GM12878 (cell line): ENCODE results near the gene PIGV. TPM values are rescaled to one million over a fixed set of nuclear protein-coding genes. Genes with fewer than 3 reads are reported as not detected.

Source experiments
- ATAC-seq: fragments of 200-7000 bp; cut with Tn5 transposase; 3 replicates; pipeline ENCODE4 v1.9.1; 2020; ENCODE audit warnings: mild to moderate bottlenecking, moderate library complexity
- BruUV-seq: library from RNA; stranded (reverse); fragments of 400-500 nt; replicated peaks from 2 replicates; lab custom pipeline; 2021; lab: Mats Ljungman, UMichigan
- CTCF ChIA-PET: fragments of 300-600 bp; sonication (Branson Sonifier 250); formaldehyde crosslinking; extraction: SDS; loops from one replicate; lab custom pipeline; 2021; ENCODE audit warnings: inconsistent platforms; lab: Yijun Ruan, JAX
- POLR2A ChIA-PET: fragments of 350-600 bp; formaldehyde crosslinking; extraction: SDS; loops from one replicate; lab custom pipeline; 2021; ENCODE audit warnings: inconsistent platforms; lab: Charles Lee
- RAD21 ChIA-PET: fragments of 300-600 bp; sonication (Branson Sonifier 250); formaldehyde crosslinking; loops from one replicate; lab custom pipeline; 2023; ENCODE audit warnings: antibody characterized with exemption; ENCODE audit not compliant: unreplicated experiment; lab: Charles Lee
- SMC1A ChIA-PET: fragments of 300-600 bp; sonication (Branson Sonifier 250); formaldehyde crosslinking; loops from one replicate; lab custom pipeline; 2023; ENCODE audit not compliant: unreplicated experiment, uncharacterized antibody; lab: Charles Lee
- DNase-seq: peaks from one replicate; pipeline ENCODE4 v3.0.0-alpha.2; 2011; ENCODE audit warnings: low read depth, low spot score
- FAIRE-seq: peaks from 3 replicates; lab custom pipeline; 2011; peaks lifted over from hg19 to GRCh38; lab: Jason Lieb, UNC
- H2AFZ ChIP-seq: 2 replicates; pipeline ENCODE4 v1.6.0; 2011; ENCODE audit warnings: low read depth, low read length, control low read depth; ENCODE audit not compliant: control insufficient read depth
- H3K27ac ChIP-seq: 2 replicates; pipeline ENCODE4 v1.5.1; 2011; ENCODE audit warnings: control low read depth; ENCODE audit not compliant: control insufficient read depth, insufficient read depth
- H3K27me3 ChIP-seq, 2 experiments: replicated peaks in 1 of 2; 2 replicates each; pipeline versions ENCODE4 v1.6.0 to v1.6.1; 2011; ENCODE audit warnings: low read length in 1 of 2; ENCODE audit not compliant: control insufficient read depth in 2 of 2, insufficient read depth in 2 of 2
- H3K36me3 ChIP-seq, 2 experiments: 2 replicates each; pipeline ENCODE4 v1.5.1; 2011; ENCODE audit warnings: low read length in 1 of 2; ENCODE audit not compliant: control insufficient read depth in 2 of 2, insufficient read depth in 2 of 2
- H3K4me1 ChIP-seq: 2 replicates; pipeline ENCODE4 v1.6.1; 2011; ENCODE audit warnings: mild to moderate bottlenecking, low read length, moderate library complexity, mixed read lengths; ENCODE audit not compliant: control insufficient read depth, insufficient read depth
- H3K4me2 ChIP-seq: 2 replicates; pipeline ENCODE4 v1.6.0; 2011; ENCODE audit warnings: control low read depth; ENCODE audit not compliant: control insufficient read depth, insufficient read depth
- H3K4me3 ChIP-seq: fragments of 200-600 bp; sonication (generic); 2 replicates; pipeline ENCODE4 v1.5.1; 2016
- H3K79me2 ChIP-seq: 2 replicates; pipeline ENCODE4 v1.6.0; 2011; ENCODE audit warnings: low read length; ENCODE audit not compliant: control insufficient read depth, insufficient read depth
- H3K9ac ChIP-seq: 2 replicates; pipeline ENCODE4 v1.8.0; 2011; ENCODE audit warnings: low read length, control low read depth, mixed read lengths; ENCODE audit not compliant: control insufficient read depth, insufficient read depth
- H3K9me3 ChIP-seq: replicated peaks from 3 replicates; pipeline ENCODE4 v1.5.1; 2011; ENCODE audit warnings: mild to moderate bottlenecking, low read length; ENCODE audit not compliant: control insufficient read depth, insufficient read depth
- H4K20me1 ChIP-seq: 2 replicates; pipeline ENCODE4 v1.6.0; 2011; ENCODE audit not compliant: control insufficient read depth, insufficient read depth
- CEBPB ChIP-seq, 2 experiments: fragments of 150-350 bp in 1 of 2; IDR thresholded peaks; 2 replicates each; pipeline ENCODE4 v1.6.1; 2012 to 2014; ENCODE audit warnings: low read depth in 2 of 2, low read length in 2 of 2, borderline replicate concordance in 1 of 2, inconsistent platforms in 1 of 2
- HCFC1 ChIP-seq: fragments of 150-350 bp; IDR thresholded peaks from 2 replicates; pipeline ENCODE4 v1.6.1; 2014; ENCODE audit warnings: low read length
- IKZF2 ChIP-seq, 2 experiments: fragments of 450-650 bp; IDR thresholded peaks; 2 replicates each; pipeline ENCODE4 v1.6.1; 2017; ENCODE audit warnings: mild to moderate bottlenecking in 2 of 2, moderate library complexity in 2 of 2
- NFYA ChIP-seq: IDR thresholded peaks from 2 replicates; pipeline ENCODE4 v1.6.1; 2011; ENCODE audit warnings: low read depth, mild to moderate bottlenecking, low read length, improper control_type of control experiment, borderline replicate concordance
- NR2C2 ChIP-seq: IDR thresholded peaks from 2 replicates; pipeline ENCODE4 v1.6.1; 2011; ENCODE audit warnings: borderline replicate concordance, low read depth; ENCODE audit not compliant: control insufficient read depth, insufficient read length
- PML ChIP-seq: IDR thresholded peaks from 2 replicates; pipeline ENCODE4 v1.6.1; 2012; ENCODE audit warnings: low read length, inconsistent platforms
- POLR2AphosphoS2 ChIP-seq: IDR thresholded peaks from 2 replicates; pipeline ENCODE4 v1.6.1; 2011; ENCODE audit warnings: low read depth, mild to moderate bottlenecking, low read length, improper control_type of control experiment, moderate library complexity
- POLR2AphosphoS5 ChIP-seq: IDR thresholded peaks from 2 replicates; pipeline ENCODE4 v1.6.1; 2011; ENCODE audit warnings: mild to moderate bottlenecking, low read length, inconsistent platforms
- YY1 ChIP-seq: IDR thresholded peaks from 2 replicates; pipeline ENCODE4 v1.6.1; 2011; ENCODE audit warnings: low read depth, mild to moderate bottlenecking, low read length
- ZNF384 ChIP-seq: IDR thresholded peaks from 2 replicates; pipeline ENCODE4 v1.6.1; 2012; ENCODE audit warnings: low read depth, mild to moderate bottlenecking, low read length, improper control_type of control experiment, borderline replicate concordance
- ZSCAN29 ChIP-seq: fragments of 450-650 bp; IDR thresholded peaks from 2 replicates; pipeline ENCODE4 v1.6.1; 2017; ENCODE audit warnings: mild to moderate bottlenecking, moderate library complexity
- WGBS: methylation state at CpG from one replicate; pipeline ENCODE4 v1.1.6; 2016; ENCODE audit warnings: low lambda C conversion rate; ENCODE audit not compliant: insufficient replicate concordance, insufficient coverage; ENCODE audit errors: missing lambda C conversion rate; 5-methylcytosine and 5-hydroxymethylcytosine counted together
- in situ Hi-C: fragments of 300-500 bp; cut with MboI; formaldehyde crosslinking; loops from 9 replicates; pipeline ENCODE4 v1.14.3; 2018; ENCODE audit warnings: mixed read lengths
- intact Hi-C: fragments of 100-400 bp; cut with micrococcal nuclease; formaldehyde crosslinking; loops from one replicate; pipeline ENCODE4 v1.14.2; 2022; ENCODE audit not compliant: unreplicated experiment
- polyA plus RNA-seq, 11 experiments: library from polyadenylated mRNA; depleted of rRNA in 4 of 11; unstranded in 6 of 11; stranded (reverse) in 5 of 11; fragments of >200 nt; fragmentation: Nextera tagmentation in 4 of 11; fragmentation: Illumina TruSeq in 1 of 11; extraction: Ambion mirVana in 4 of 11; extraction: Trizol in 1 of 11; gene quantifications; 1 replicate in 1 of 11; 2 replicates in 10 of 11; pipeline versions ENCODE4 v1.2.1 to v1.2.3, GENCODE V29; 2011 to 2016; ENCODE audit warnings: inconsistent platforms in 2 of 11, missing spikeins in 2 of 11, low read depth in 1 of 11
- total RNA-seq, 4 experiments: library from RNA; depleted of rRNA in 3 of 4; stranded (reverse); fragments of >200 nt in 3 of 4; fragmentation: Illumina TruSeq in 1 of 4; extraction: Trizol in 1 of 4; gene quantifications; 2 replicates each; pipeline versions ENCODE4 v1.2.1 to v1.2.3, GENCODE V29; 2013 to 2021
- TF ChIP-seq, protein P1 (sequence below): fragments of 450-650 bp; IDR thresholded peaks from 2 replicates; pipeline ENCODE4 v1.6.1; 2017; ENCODE audit warnings: mild to moderate bottlenecking, low read depth, inconsistent platforms; ENCODE audit not compliant: poor library complexity, severe bottlenecking
- TF ChIP-seq, protein P2 (sequence below): fragments of 450-650 bp; IDR thresholded peaks from 2 replicates; pipeline ENCODE4 v1.6.1; 2017; ENCODE audit warnings: antibody characterized with exemption, mild to moderate bottlenecking, moderate library complexity
- TF ChIP-seq, protein P3 (sequence below): fragments of 450-650 bp; IDR thresholded peaks from 2 replicates; pipeline ENCODE4 v1.6.1; 2017; ENCODE audit warnings: borderline replicate concordance

PIGV gene
- total and polyA plus RNA-seq, 10 of the 15 experiments (the other 5 are each of a cell fraction or from before 2014, with no cell fraction given) = 8.8 to 18.1 (median 11.9) TPM

DNA sequence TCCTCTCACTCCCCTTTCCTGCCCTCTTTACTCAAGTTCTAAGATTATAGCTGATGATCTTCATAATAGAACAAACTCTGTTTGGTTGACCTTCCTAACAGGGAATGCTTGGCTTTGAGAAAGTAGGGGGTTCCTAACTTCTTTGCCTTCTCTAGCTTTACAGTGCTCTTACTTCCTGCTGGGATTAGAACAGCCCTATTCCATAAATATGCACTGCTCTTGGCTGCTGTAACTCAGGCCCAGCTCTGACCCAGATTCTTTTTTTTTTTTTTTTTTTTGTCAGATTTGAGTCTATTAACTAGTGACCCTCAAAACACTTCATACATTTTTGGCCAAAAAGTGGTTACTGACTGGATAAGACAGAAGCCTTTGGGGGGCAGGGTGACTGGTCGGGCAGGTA is 39.4 kb upstream of the PIGV start (continued):
- TF ChIP-seq HCFC1 (no peak), PML (no peak), NFYA (no peak)
- TF ChIP-seq, protein P1, sequence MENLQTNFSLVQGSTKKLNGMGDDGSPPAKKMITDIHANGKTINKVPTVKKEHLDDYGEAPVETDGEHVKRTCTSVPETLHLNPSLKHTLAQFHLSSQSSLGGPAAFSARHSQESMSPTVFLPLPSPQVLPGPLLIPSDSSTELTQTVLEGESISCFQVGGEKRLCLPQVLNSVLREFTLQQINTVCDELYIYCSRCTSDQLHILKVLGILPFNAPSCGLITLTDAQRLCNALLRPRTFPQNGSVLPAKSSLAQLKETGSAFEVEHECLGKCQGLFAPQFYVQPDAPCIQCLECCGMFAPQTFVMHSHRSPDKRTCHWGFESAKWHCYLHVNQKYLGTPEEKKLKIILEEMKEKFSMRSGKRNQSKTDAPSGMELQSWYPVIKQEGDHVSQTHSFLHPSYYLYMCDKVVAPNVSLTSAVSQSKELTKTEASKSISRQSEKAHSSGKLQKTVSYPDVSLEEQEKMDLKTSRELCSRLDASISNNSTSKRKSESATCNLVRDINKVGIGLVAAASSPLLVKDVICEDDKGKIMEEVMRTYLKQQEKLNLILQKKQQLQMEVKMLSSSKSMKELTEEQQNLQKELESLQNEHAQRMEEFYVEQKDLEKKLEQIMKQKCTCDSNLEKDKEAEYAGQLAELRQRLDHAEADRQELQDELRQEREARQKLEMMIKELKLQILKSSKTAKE = no peak
- TF ChIP-seq, protein P2, sequence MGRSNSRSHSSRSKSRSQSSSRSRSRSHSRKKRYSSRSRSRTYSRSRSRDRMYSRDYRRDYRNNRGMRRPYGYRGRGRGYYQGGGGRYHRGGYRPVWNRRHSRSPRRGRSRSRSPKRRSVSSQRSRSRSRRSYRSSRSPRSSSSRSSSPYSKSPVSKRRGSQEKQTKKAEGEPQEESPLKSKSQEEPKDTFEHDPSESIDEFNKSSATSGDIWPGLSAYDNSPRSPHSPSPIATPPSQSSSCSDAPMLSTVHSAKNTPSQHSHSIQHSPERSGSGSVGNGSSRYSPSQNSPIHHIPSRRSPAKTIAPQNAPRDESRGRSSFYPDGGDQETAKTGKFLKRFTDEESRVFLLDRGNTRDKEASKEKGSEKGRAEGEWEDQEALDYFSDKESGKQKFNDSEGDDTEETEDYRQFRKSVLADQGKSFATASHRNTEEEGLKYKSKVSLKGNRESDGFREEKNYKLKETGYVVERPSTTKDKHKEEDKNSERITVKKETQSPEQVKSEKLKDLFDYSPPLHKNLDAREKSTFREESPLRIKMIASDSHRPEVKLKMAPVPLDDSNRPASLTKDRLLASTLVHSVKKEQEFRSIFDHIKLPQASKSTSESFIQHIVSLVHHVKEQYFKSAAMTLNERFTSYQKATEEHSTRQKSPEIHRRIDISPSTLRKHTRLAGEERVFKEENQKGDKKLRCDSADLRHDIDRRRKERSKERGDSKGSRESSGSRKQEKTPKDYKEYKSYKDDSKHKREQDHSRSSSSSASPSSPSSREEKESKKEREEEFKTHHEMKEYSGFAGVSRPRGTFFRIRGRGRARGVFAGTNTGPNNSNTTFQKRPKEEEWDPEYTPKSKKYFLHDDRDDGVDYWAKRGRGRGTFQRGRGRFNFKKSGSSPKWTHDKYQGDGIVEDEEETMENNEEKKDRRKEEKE = no peak

DNA sequence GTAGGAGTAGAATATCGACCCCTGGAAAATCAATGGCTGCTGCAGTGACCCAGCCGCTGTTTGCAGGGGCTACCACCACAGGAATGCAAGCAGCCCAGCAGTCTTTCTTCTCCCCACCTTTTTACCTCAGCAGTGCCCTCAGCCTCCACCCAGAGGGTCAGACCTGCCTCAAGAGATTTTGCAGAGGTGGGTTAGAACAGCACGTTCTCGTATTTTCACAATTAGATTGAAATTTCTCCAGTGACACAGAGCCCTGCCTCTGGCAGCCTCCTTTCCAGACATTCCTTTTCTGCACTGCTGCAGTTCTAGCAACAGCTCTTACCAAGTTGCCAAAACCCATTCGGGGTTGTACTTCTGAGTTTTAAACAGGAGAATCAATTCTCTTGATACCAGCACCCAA is 38.3 kb upstream of the PIGV start:
- no TSS peak for BruUV-seq
- Histone ChIP-seq H3K9ac (no peak overlapping the region), H3K27me3 (no peaks in the 10 kb centered on the region), H3K79me2 (peaks cover 50% of the 10 kb centered on the region), H3K9me3 (no peaks in the 10 kb centered on the region), H3K36me3 (peaks cover 29 to 54% of the 10 kb centered on the region in 2 experiments), H3K4me1 (peaks cover 9% of the 10 kb centered on the region), H3K4me2 (no peak overlapping the region), H4K20me1 (0 out of 2 replicates have a peak, but pooled peaks cover 5% of the 10 kb centered on the region), H3K4me3 (no peak overlapping the region), H2AFZ (no peak overlapping the region), H3K27ac (no peak overlapping the region)
- TF ChIP-seq, protein P3, sequence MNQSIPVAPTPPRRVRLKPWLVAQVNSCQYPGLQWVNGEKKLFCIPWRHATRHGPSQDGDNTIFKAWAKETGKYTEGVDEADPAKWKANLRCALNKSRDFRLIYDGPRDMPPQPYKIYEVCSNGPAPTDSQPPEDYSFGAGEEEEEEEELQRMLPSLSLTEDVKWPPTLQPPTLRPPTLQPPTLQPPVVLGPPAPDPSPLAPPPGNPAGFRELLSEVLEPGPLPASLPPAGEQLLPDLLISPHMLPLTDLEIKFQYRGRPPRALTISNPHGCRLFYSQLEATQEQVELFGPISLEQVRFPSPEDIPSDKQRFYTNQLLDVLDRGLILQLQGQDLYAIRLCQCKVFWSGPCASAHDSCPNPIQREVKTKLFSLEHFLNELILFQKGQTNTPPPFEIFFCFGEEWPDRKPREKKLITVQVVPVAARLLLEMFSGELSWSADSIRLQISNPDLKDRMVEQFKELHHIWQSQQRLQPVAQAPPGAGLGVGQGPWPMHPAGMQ = no peak
- TF ChIP-seq YY1 (no peak), POLR2AphosphoS2 (no peak), POLR2AphosphoS5 (no peak), CEBPB (IDR thresholded peaks at IDR 0.05; ENCODE audit: borderline replicate concordance in 1 of 2, low read depth in 2 of 2, low read length in 2 of 2) (no peak), ZSCAN29 (no peak), NR2C2 (no peak), IKZF2 (IDR thresholded peaks at IDR 0.05) (no peak), ZNF384 (no peak)
- intact Hi-C loops (no loop called here), in situ Hi-C loops (no loop called here)
- RAD21 ChIA-PET = no interaction called here
- ATAC-seq = no peak
- CTCF ChIA-PET = no interaction called here
- 98% methylated on average over 5 of the region's 5 CpGs for WGBS
- DNase-seq = no peak
- POLR2A ChIA-PET = no interaction called here
- SMC1A ChIA-PET = interaction anchor here (1.2 to 11.2 kb wide), 4 partner anchors 21 to 49 kb away, joined by 3 to 135 read pairs (median 18); no protein-coding TSS in a partner anchor
- no peak for FAIRE-seq
